Measurements from ENCODE around the gene KIAA1217. TPM values are rescaled to one million over a fixed set of nuclear protein-coding genes. Genes with fewer than 3 reads are reported as not detected.

The KIAA1217 gene
- total and polyA plus RNA-seq, 2 of the 8 experiments (the other 6 are each of a cell fraction or from before 2014, with no cell fraction given): 4.5 to 15.6 TPM

- Histone ChIP-seq H3K56ac (replicated peaks; ENCODE audit: insufficient read length, low read depth, low read length) (no peak overlapping the region), H2BK20ac (ENCODE audit: low read length) (no peak overlapping the region), H3K14ac (ENCODE audit: insufficient read length) (no peak overlapping the region), H3K4me3 (ENCODE audit: extremely low read depth in 1 of 4, insufficient read depth in 2 of 4, low read depth in 3 of 4, low read length in 4 of 4) (no peak overlapping the region), H2BK15ac (ENCODE audit: low read length) (no peak overlapping the region), H3K4me1 (replicated peaks in 1 of 4; ENCODE audit: control insufficient read depth in 3 of 4, insufficient read depth in 4 of 4, low read length in 3 of 4) (peaks cover 0 to 9% (median 6%) of the 10 kb centered on the region in 4 experiments; a peak in 4 of 7 replicates), H3K36me3 (ENCODE audit: control insufficient read depth in 2 of 4, insufficient read depth in 4 of 4, low read length in 3 of 4) (no peaks in the 10 kb centered on the region), H3K18ac (ENCODE audit: extremely low read depth, low read length) (no peak overlapping the region), H3K79me2 (ENCODE audit: control insufficient read depth in 1 of 2, insufficient read depth in 2 of 2, low read length in 2 of 2) (no peaks in the 10 kb centered on the region), H2AK5ac (ENCODE audit: low read depth, low read length) (no peak overlapping the region), H3K23ac (ENCODE audit: insufficient read length) (no peak overlapping the region), H2AFZ (ENCODE audit: low read length) (no peak overlapping the region), H3K27ac (ENCODE audit: low read depth, low read length) (no peak overlapping the region), H2BK120ac (replicated peaks; ENCODE audit: low read depth, low read length) (no peak overlapping the region), H3K79me1 (ENCODE audit: low read depth, low read length) (no peaks in the 10 kb centered on the region), H3K23me2 (ENCODE audit: low read depth, low read length) (no peaks in the 10 kb centered on the region), H3K4me2 (ENCODE audit: insufficient read depth in 1 of 2, low read depth in 2 of 2, low read length in 2 of 2) (no peak overlapping the region), H4K91ac (replicated peaks; ENCODE audit: insufficient read length, low read length) (no peak overlapping the region), H4K8ac (ENCODE audit: extremely low read depth, insufficient read depth, low read length) (no peak overlapping the region), H4K5ac (ENCODE audit: insufficient read length, low read depth, low read length) (no peak overlapping the region), H3K9me3 (ENCODE audit: insufficient read depth in 2 of 2, low read depth in 1 of 2, low read length in 1 of 2) (no peaks in the 10 kb centered on the region), H3K27me3 (replicated peaks in 1 of 4; ENCODE audit: control insufficient read depth in 3 of 4, extremely low read depth in 1 of 4, insufficient read depth in 3 of 4, low read length in 3 of 4) (no peaks in the 10 kb centered on the region), H3K4ac (replicated peaks; ENCODE audit: insufficient read length, low read depth, low read length) (no peak overlapping the region), H2BK5ac (ENCODE audit: low read depth, low read length) (no peak overlapping the region), H2BK12ac (ENCODE audit: low read depth, low read length) (no peak overlapping the region), H4K20me1 (replicated peaks in 1 of 2; ENCODE audit: control insufficient read depth in 1 of 2, insufficient read depth in 2 of 2, low read length in 2 of 2) (peaks cover 0 to 3% of the 10 kb centered on the region in 2 experiments), H3K9ac (replicated peaks in 1 of 4; ENCODE audit: extremely low read depth in 1 of 4, low read depth in 3 of 4, low read length in 3 of 4) (no peak overlapping the region)
- TF ChIP-seq SAP30 (IDR thresholded peaks at IDR 0.05; ENCODE audit: insufficient read depth, insufficient replicate concordance, low read length): no peak
- CTCF ChIA-PET (ENCODE audit: partially characterized antibody): interaction anchor here (0.7 kb wide), 1 partner anchor 33 kb away, joined by 3 read pairs; no protein-coding TSS in a partner anchor
- no peak for FAIRE-seq
- POLR2A ChIA-PET (ENCODE audit: partially characterized antibody): no interaction called here
- DNase-seq (ENCODE audit: low read depth in 1 of 2, low spot score in 2 of 2): no peak
- 89% methylated on average over 5 of the region's 5 CpGs; no CpG with 5 or more reads in 1 of the 2 experiments for WGBS, 2 experiments (ENCODE audit: extremely low coverage in 1 of 2, insufficient coverage in 1 of 2, insufficient read length in 1 of 2, insufficient replicate concordance in 2 of 2, low coverage in 1 of 2, low lambda C conversion rate in 2 of 2, missing lambda C conversion rate in 1 of 2)
Observed at GRCh38 chr10:24449321-24449740, 240.4 kb downstream of the KIAA1217 start.

Measured in H1 (cell line).